DMS53 treated with DMSO at 0.1 percent for 48 hours (cell line): ENCODE measurements around the gene AGPAT4.

ENCODE experiments used
- DNase-seq: peaks from one replicate; lab custom pipeline; 2025; ENCODE audit not compliant: unreplicated experiment; lab: John Stamatoyannopoulos, UW

AGPAT4 gene

DNA sequence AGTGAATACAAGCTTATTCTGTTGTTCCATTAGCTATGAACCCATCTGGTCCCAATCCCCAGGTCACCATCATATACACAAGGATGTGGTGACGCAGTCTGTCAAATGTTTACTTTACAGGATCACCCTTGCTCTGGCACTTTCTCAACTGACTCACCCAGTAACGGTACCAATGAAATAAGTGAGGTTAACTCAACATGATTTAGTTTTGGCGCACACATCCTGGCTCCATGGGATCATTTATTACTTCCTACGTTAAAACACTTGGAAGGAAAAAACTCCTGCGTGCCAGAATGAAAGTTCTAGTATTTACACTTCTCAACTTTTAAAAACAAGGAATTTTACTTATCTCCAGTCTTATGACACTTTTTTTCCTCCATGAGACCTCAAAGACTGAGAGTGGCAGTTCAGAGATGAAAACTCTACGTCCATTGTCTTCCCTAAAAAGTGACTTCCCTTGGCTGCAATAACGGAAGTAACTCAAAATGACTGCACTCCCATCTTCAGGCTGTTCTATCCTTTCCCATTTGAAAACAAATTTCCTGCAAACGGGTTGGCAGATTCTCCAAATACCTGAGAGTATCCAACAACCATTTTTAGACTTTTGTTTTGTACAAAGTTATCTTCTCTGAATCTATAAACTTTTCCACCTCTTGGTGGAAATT lies 15.9 kb downstream of the AGPAT4 start:
- no peak for DNase-seq

DNA sequence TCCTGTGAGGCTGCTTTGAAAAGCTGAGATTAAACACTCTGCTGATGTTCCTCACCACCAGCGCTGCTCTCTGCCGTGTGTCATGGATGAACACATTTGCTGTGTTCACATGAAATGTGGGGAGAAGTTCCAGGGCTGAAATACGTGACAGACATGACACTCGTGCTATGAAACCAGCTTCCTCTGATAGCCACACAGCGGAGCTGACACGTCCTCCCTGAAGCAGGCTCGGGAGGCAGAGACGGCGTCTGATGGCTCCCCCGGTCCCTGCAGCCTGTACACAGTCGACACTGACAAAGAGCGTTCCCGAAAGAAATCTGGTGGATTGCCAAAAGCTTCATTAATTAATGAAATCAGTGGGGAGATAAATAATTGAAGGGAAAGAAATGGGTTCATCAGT lies 17.5 kb downstream of the AGPAT4 start:
- no peak for DNase-seq

DNA sequence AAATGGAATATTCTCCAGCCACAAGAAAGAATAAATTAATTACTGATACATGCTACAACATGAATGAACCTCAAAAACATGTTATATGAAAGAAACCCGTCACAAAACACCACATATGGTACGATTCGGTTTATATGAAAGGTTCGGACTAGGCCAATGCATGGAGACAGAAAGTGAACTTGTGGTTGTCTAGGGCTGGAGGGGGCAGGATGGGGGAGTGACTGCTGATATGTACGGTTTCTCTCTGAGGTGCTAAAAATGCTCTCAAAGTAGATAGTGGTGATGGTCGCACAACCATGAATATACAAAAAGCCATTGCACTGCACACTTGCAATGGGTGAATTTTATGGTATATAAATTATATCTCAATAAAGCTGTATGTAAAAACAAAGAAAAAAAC lies 18.3 kb downstream of the AGPAT4 start:
- no peak for DNase-seq

DNA sequence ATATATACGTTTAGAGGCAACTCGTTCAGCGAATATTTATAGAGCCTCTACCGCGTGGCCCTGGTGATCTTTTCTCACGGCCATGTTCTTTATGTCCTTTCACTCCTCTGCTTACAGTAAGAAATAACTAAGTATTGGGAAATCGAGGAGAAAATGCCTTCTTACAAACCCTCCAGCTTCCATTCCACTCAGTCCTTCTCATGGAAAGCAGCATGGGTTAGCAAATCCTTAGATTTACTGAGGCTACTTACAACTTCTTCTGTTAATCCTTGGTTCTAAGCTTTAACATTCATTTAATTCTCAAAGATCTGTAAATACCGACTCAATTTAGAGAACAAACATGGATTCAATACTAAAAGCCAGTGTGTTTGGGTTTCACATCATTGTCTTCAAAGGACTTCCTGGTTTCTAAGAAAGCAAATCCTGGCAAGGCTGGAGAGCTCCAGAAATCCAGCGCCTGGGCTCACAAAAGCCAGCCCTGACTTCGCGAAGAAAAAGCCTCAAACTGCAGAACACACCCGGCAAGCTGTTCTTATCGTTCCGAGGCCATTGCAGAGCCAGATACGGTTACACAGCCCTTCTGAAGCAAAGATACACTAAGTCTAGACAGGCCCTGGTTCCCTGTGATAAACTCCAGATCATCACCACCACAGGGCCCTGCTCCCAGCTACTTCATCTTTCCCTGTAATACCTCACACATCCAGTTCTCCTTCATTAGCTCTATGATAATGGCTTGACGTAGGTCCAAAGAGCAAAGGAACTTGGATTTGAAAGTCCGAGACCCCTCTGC lies 19.2 kb downstream of the AGPAT4 start:
- no peak for DNase-seq

DNA sequence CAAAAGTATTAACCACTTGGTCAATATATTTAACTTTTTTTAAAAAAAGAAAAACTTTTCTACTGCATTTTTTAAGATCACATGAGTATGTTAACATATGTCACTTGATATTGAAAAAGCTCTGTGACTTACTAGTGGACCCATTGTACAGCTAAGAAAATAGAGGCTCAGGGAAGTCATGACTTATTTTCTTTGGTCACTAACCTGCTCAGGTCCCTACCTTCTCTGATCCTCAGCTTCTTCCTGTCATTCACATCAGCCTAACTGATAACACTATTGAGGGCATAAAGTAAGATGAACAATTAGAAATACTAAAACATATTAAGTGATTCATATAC lies 19.8 kb downstream of the AGPAT4 start:
- DNase-seq, result no peak

DNA sequence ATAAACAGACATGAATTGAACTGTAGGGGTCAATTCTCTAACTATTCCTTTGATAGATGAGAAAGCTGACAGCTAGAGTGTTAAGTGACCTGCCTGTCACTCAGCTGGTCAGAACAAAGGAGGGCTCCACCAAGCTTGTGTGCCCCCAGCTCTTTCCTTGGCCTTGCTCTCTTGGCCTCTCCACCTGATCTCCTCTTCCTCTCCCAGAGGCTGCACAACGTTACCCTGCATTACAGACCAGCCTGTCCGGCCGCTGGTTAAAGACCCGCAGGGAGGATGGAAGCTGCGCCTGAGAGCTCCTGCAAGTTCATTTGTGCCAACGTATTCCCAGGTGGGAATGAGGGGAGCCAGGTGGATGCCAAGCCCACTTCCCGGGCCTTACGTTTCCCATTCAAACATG lies 22.5 kb downstream of the AGPAT4 start:
- no peak for DNase-seq

DNA sequence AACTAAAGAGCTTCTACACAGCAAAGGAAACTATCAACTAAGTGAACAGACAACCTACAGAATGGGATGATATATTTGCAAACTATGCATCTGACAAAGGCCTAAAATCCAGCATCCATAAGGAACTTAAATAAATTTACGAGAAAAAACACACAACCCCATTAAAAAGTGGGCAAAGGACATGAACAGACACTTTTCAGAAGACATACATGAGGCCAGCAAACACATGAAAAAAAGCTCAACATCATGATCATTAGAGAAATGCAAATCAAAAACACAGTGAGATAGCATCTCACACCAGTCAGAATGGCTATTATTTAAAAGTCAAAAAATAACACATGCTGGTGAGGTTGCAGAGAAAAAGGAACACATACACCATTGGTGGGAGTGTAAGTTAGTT lies 24.5 kb downstream of the AGPAT4 start:
- no peak for DNase-seq

DNA sequence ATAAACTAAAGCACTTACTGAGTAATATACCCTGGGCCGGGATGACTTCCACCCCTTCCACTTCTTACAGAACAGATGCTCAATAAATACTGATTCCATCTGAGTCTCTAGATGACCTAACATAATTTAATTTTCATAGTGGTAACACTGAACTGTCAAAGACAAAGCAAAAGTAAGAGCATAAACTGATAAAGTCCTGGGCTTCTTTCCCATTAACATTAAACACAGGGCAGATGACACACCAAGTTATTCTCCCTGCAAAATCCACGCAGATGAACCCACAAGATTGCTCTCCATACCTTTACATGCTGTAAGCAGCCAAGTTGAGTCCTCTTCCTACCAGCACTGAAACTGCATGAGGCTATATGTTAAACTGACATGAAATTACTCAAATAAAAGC lies 27.1 kb downstream of the AGPAT4 start:
- no peak for DNase-seq

DNA sequence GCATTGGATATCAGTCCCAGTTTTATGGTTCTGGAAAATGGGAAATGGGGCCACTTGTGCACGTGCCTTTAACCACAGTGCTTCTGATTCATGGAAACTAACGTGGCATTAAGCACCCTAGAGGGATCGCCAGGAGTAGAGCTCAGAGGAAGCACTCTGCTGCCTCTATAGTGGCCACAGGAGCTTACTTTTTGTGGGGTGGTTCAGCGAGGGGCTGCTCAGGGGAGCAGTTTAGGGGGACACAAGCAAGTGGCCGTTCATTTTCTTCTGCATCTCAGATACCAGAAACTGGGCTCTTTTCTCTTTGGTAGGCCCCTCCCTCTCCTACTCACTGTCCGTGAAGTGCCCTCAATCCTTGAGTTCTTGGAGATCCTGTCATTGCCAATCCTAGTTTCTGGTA lies 28.5 kb downstream of the AGPAT4 start:
- no peak for DNase-seq

DNA sequence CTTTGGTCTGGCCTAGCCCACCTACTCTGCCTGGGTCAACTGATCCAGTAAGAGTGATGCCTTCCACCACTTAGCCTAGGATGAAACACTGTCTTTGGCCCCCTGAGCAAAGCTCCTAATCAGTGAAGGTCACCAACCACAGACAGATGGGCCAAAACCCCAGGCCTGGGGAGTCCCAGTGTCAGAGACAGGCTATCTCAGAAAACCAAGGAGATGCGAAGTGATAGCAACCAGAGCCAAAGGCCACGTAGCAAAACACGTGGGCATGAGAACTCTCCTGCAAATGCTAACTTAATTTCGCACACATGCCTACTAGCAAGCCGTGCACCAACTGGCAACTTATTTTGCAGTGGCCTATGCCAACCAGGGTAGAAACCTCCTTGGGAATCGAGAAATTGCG lies 29.1 kb downstream of the AGPAT4 start:
- no peak for DNase-seq

DNA sequence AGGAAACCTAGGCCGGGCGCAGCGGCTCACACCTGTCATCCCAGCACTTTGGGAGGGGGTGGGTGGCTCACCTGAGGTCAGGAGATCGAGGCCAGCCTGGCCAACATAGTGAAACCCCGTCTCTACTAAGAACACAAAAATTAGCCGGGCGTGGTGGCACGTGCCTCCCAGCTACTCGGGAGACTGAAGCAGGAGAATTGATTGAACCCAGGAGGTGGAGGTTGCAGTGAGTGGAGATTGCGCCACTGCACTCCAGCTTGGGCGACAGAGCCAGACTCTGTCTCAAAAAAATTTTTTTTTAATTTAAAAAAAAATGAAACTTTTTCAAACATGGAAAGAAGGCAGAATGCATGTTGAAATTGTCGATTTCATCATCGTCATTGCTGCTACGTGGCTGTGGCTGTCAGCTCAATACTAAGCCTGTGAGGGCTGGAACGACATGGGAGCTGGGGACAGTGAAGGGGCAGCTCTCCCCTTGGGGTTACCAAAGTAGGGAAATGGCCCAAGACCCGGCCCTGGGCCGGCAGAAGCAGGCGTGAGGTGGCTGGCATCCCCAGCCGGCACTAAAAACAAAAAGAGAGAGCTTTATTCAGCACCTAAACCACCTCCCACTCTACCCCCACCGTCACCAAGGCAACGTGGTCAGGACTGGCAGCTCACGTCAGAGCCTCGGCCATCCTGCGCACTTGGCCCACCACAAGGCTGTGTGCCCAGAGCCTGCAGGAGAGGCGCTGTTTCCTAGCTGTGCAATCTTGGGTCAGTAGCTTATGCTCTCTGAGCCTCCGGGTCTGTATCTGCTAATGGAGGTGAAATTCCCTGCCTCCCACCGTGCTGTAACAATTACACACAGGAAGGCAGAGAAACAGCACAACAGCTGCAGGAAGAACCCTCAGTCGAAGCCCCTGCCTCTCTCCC lies 30.8 kb downstream of the AGPAT4 start:
- DNase-seq, result no peak

DNA sequence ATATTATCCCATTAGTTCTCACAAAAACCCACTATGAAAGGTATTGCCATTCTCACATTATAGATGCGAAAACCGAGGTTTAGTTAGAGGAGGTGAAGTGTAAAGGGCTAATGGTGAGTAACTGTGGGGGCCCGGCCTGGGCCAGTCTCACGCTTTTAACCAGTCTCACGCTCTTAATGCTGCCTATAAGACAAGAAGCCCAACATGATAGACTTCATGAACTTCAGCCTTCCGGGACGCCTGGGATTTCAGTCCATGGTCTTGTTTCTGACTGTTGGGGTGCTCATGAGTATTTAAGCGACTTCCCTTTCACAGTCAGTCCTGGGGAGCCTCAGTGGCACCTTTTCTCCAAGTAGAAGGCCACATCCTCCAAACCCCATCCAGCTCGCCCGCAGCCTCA lies 31.7 kb downstream of the AGPAT4 start:
- DNase-seq, result no peak

DNA sequence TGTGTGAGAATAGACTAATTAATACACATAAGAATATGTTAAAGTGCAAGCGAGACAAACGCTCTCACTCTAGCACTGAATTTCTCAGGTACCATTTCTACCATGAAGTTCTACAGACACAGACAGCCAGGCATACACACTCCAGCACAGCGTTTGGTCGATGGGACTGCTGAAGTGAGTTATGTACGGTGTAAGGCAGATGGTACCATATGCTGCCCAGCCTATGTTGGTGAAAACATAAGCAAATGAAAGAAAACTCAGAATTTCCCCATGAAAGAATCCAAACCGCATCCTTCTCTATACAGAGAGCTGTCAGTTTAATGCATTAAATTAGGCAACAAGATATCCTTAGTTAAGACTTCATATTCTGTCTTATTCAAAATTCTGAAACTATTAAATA lies 34.9 kb downstream of the AGPAT4 start:
- DNase-seq, result no peak

DNA sequence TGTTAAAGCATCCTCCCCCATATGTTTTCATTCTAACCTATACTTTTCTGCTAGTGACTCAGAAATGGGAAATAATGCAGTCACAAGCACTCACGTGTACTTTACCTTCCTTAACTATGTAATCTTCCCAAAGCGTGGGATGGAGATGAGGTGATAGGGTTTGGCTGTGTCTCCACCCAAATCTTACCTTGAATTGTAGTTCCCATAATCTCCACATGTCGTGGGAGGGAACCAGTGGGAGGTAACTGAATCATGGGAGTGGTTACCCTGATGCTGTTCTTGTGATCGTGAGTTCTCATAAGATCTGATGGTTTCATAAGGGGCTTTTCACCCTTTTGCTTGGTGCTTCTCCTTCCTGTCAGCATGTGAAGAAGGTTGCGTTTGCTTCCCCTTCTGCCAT lies 35.4 kb downstream of the AGPAT4 start:
- DNase-seq, result no peak

DNA sequence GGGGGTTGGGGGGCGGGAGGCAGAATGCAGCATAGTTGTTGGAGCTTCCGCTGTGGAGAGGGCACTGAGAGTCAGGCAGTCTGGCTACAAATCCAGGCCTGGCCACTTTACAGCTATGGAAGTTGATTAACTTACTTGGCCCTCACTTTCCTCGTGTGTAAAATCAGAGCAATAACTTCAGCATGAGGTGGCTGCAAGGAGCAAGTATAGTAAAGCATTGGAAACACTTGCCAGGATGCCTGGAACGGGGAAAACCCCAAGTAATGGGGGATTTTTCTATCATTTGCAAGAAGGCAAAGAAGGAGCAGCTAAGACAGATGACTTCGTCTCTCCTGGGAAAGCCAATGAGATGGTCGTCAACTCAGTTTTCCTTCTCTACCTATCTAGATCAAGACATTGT lies 35.8 kb downstream of the AGPAT4 start:
- no peak for DNase-seq

DNA sequence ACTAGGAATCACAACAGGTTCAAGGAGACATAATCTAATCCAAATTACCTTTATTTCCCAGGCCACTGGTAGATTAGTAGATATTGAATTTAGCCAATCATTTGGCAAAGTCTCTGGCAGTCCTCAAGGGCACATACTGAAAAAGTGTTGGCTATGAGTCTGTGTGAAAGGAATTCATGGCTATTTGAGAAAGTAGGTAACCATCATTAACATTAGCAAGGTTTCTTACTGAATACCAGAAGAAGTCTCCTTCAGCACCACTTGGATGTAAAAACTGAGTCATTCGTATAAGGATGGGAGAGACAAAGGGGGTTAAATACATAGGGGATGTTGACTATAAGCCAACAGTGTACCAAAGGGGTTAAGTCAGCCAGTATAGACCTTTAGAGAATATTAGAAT lies 36.7 kb downstream of the AGPAT4 start:
- DNase-seq, result no peak

DNA sequence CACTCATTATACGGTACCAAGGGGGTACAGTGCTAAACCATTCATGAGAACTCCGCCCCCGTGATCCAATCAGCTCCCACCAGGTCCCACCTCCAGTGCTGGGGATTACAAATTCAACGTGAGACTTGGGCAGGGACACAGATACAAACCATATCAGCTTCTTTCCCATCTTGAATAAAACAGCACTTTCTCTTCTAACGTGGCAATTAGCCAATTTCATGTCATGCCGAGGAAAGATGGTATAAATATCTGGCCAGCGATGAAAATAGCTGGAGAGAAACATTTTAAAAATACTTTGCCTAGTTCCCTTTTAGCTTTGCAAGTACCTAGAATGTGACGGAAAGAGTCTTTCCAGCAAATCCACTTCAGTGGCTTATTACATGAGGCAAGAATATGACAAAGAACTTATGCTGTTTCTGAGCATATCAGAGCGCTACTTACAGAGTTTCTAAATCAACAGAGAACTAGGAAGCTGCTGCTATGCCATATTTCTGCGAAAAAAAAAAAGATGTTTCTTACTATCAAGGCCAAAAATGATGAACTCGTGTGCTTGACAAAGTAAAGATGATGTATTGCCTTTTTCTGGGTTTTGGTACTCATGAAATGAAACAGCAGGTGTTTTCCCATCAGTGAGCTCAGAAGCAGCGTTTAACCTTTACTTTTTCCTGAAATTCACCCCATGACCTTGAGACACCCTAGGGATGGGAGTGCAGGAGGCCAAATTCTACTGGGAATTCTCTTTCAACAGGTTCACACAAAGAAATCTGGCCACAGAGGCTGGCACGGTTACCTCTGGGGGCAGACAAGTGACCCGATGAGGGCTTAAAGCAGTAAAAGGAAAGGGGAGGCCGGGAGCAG lies 37.9 kb downstream of the AGPAT4 start:
- DNase-seq, result no peak

DNA sequence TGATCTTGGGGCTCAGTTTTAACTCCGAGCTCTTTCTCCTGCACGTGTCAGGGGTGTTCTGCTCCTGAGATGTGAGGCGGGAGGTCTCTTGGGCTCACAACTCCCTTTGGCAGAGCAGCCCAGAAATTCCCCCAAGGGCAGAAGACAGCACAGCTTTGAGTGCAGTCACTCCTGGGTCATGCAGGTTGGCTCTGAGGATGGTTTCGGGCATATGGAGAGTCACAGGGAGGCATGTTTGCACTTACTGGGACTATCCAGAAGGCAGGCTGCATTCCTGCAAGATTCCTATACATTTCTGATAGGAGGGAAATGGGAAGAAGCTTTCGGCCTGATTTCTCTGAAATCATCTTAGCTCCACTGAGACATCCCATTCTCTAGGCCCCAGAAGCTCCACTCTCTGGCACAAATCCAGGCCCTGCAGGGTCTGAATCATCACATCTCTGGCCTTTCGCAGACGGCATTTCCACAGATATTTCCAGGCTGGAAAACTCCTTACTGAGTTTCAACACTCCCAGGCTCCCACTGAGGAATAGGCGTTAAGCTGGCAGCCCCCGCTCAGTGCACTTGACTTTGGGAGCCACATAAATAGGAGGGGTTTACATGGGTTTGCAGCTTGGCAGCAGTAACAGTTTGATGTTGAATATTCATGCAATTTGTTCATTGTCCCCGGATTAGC lies 39.7 kb downstream of the AGPAT4 start:
- no peak for DNase-seq

DNA sequence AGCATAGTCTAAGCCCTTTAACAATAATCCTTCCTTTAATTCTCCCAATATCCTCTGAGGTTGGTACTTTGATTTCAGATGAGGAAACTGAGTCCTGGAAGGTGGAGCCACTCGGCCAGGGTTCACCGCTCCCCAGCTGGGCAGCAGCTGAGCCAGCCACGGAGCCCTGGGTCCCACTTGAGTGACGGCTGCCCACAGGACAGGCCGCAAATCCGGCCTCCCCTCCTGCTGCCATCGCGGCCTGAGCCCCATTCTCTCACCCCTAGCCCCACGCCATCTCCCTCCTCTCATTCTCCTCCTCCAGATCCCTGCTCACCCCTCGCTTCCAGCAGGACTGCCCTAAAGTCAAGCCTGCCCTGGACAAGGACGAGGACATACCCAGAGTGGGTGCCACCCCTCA lies 41.4 kb downstream of the AGPAT4 start:
- no peak for DNase-seq

DNA sequence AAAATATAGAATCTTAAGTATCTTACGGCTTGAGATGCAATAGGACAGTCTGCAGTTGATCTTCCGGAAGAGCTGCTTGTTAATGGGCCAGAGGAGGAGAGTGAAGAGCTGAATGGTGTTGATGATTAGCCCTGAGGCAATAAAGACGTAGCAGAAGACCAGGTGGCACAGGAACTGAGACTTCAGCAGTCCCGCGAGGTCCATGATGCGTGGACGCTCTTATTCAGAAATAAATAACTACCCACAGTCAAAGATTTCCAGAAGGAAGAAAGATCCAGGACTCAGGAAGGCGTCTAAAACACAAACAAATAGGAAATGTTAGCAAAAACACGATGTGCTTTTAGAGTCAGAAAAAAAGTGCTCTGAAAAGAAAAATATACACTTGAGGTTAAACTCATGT lies 41.9 kb downstream of the AGPAT4 start:
- no peak for DNase-seq

DNA sequence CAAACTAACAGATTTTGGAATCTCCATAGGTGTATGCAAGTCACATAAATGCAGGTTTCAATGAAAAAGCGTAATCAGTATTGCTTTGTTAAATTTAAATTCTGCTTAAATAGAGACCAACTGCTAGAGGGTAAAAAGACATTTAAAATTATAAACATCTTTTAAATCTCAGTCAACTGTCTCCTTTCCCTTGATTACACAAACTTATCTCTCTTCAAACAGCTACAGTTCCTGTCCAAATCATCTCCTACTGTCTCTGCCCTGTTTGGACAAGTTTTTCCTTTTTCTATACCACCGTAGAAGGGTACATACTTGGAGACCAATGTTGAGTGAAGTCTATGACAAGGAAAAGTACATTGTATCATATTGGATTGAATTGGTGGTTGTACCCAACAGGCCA lies 43.5 kb downstream of the AGPAT4 start:
- DNase-seq, result no peak
